ENCODE results near the gene UXS1. TPM values are rescaled to one million over a fixed set of nuclear protein-coding genes. Genes with fewer than 3 reads are reported as not detected.

The UXS1 gene
- polyA plus RNA-seq, 1 of the 3 experiments (the other 2 are of a cell fraction) = 55.9 TPM

DNA sequence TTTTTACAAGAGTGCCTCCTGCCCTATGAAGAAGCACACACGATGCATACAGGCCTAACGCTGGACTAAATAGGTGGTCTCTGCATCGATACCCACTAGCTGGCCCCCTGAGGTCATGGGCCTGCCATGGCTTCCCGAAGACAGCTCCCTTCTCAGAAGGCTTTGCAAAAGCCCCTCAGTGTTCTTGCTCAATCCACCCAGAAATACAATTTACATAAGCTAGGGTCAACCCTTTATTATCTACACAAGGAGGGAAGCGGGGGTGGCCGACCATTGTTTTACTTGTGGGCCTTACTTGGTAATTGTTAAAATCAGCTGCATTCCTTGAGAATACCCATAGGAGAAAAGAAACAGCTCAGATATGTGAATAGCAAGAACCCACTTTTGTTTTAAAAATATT, 28.5 kb downstream of the UXS1 start (continued):
- TF ChIP-seq, protein P1, sequence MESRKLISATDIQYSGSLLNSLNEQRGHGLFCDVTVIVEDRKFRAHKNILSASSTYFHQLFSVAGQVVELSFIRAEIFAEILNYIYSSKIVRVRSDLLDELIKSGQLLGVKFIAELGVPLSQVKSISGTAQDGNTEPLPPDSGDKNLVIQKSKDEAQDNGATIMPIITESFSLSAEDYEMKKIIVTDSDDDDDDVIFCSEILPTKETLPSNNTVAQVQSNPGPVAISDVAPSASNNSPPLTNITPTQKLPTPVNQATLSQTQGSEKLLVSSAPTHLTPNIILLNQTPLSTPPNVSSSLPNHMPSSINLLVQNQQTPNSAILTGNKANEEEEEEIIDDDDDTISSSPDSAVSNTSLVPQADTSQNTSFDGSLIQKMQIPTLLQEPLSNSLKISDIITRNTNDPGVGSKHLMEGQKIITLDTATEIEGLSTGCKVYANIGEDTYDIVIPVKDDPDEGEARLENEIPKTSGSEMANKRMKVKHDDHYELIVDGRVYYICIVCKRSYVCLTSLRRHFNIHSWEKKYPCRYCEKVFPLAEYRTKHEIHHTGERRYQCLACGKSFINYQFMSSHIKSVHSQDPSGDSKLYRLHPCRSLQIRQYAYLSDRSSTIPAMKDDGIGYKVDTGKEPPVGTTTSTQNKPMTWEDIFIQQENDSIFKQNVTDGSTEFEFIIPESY (IDR thresholded peaks at IDR 0.05; ENCODE audit: borderline replicate concordance, low read depth) = no peak
- TF ChIP-seq GATA2 (CRISPR knock-in tag; IDR thresholded peaks at IDR 0.05) (no peak), RXRA (IDR thresholded peaks at IDR 0.05; ENCODE audit: borderline replicate concordance, low read depth) (no peak), MXI1 (IDR thresholded peaks at IDR 0.05; ENCODE audit: low read depth, low read length) (no peak), EP300 (IDR thresholded peaks at IDR 0.05; ENCODE audit: borderline replicate concordance in 1 of 2, low read depth in 1 of 2, low read length in 1 of 2) (no peak)

DNA sequence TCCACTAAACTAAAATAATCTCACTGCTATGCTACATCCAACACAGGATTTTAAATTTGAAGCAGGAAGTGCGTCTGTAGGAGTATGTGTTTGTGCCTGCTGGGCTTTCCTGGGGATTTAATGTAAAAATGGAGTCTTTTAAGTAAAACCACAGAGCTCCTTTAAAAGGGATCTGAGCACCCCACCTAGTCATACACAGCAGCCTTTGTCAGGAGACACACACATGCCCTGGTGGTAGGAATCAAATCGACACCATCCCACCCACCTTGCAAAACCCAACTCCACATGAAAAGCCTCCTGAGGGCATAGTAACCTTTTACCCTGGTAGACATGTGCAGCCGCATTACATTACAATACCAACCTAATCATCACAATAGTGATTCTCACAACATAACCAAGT, 29.1 kb downstream of the UXS1 start:
- ChIA-PET CTCF (interaction anchor here (1.2 kb wide), 1 partner anchor 12 kb away, joined by 3 read pairs; no protein-coding TSS in a partner anchor), POLR2A (no interaction called here)
- no peak for DNase-seq
- H3K79me2 ChIP-seq (ENCODE audit: insufficient read depth) = peaks cover 11% of the 10 kb centered on the region; the same call in 1 of the 2 replicates
- TF ChIP-seq NFIC (IDR thresholded peaks at IDR 0.05; ENCODE audit: borderline replicate concordance) (no peak), YY1 (IDR thresholded peaks at IDR 0.05; ENCODE audit: low read depth) (no peak), FOSL2 (IDR thresholded peaks at IDR 0.05; ENCODE audit: borderline replicate concordance, low read depth) (no peak), SMC3 (IDR thresholded peaks at IDR 0.05; ENCODE audit: low read depth, low read length) (no peak), POLR2AphosphoS5 (IDR thresholded peaks at IDR 0.05; ENCODE audit: low read depth, low read length) (no peak), NRF1 (IDR thresholded peaks at IDR 0.05; ENCODE audit: low read depth, low read length) (no peak), EZH2phosphoT487 (IDR thresholded peaks at IDR 0.05; ENCODE audit: borderline replicate concordance, low read depth) (no peak), JUND (IDR thresholded peaks at IDR 0.05) (no peak), ELF1 (IDR thresholded peaks at IDR 0.05) (no peak), GABPA (IDR thresholded peaks at IDR 0.05; ENCODE audit: low read depth) (no peak), MEF2A (IDR thresholded peaks at IDR 0.05; ENCODE audit: borderline replicate concordance, low read depth) (no peak)
- TF ChIP-seq, protein P2, sequence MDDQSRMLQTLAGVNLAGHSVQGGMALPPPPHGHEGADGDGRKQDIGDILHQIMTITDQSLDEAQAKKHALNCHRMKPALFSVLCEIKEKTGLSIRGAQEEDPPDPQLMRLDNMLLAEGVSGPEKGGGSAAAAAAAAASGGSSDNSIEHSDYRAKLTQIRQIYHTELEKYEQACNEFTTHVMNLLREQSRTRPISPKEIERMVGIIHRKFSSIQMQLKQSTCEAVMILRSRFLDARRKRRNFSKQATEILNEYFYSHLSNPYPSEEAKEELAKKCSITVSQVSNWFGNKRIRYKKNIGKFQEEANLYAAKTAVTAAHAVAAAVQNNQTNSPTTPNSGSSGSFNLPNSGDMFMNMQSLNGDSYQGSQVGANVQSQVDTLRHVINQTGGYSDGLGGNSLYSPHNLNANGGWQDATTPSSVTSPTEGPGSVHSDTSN (IDR thresholded peaks at IDR 0.05) = no peak
- TF ChIP-seq, protein P1 (IDR thresholded peaks at IDR 0.05; ENCODE audit: borderline replicate concordance, low read depth) = no peak
- TF ChIP-seq, protein P3, sequence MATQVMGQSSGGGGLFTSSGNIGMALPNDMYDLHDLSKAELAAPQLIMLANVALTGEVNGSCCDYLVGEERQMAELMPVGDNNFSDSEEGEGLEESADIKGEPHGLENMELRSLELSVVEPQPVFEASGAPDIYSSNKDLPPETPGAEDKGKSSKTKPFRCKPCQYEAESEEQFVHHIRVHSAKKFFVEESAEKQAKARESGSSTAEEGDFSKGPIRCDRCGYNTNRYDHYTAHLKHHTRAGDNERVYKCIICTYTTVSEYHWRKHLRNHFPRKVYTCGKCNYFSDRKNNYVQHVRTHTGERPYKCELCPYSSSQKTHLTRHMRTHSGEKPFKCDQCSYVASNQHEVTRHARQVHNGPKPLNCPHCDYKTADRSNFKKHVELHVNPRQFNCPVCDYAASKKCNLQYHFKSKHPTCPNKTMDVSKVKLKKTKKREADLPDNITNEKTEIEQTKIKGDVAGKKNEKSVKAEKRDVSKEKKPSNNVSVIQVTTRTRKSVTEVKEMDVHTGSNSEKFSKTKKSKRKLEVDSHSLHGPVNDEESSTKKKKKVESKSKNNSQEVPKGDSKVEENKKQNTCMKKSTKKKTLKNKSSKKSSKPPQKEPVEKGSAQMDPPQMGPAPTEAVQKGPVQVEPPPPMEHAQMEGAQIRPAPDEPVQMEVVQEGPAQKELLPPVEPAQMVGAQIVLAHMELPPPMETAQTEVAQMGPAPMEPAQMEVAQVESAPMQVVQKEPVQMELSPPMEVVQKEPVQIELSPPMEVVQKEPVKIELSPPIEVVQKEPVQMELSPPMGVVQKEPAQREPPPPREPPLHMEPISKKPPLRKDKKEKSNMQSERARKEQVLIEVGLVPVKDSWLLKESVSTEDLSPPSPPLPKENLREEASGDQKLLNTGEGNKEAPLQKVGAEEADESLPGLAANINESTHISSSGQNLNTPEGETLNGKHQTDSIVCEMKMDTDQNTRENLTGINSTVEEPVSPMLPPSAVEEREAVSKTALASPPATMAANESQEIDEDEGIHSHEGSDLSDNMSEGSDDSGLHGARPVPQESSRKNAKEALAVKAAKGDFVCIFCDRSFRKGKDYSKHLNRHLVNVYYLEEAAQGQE (IDR thresholded peaks at IDR 0.05; ENCODE audit: low read depth, low read length) = no peak
- H3K9me3 ChIP-seq = no peaks in the 10 kb centered on the region
- H3K9me2 ChIP-seq = no peaks in the 10 kb centered on the region
- WGBS (ENCODE audit: low lambda C conversion rate) = 95% methylated on average over 3 of the region's 3 CpGs
- peaks cover 5 to 6% of the 10 kb centered on the region in 2 experiments for H3K36me3 ChIP-seq (replicated peaks in 1 of 2; ENCODE audit: control insufficient read depth in 1 of 2, insufficient read depth in 2 of 2, low read length in 1 of 2)
- H4K20me1 ChIP-seq (ENCODE audit: insufficient read depth) = no peaks in the 10 kb centered on the region
- H3K9ac ChIP-seq = no peak overlapping the region
- no peak overlapping the region for H3K4me3 ChIP-seq (ENCODE audit: low read depth in 2 of 2, low read length in 1 of 2)
- no peaks in the 10 kb centered on the region for H3K27me3 ChIP-seq (ENCODE audit: insufficient read depth)
- no peak overlapping the region for H2AFZ ChIP-seq (ENCODE audit: low read depth)
- no peaks in the 10 kb centered on the region for H3F3A ChIP-seq (replicated peaks; ENCODE audit: insufficient read depth)
- H3K4me2 ChIP-seq = no peak overlapping the region
- no peaks in the 10 kb centered on the region; a peak in 2 of 4 replicates for H3K4me1 ChIP-seq (ENCODE audit: control insufficient read depth in 1 of 2, insufficient read depth in 2 of 2, low read depth in 1 of 2, low read length in 1 of 2)
- no peak overlapping the region for H3K27ac ChIP-seq (ENCODE audit: low read depth in 2 of 2, low read length in 1 of 2)
